Stimulated activated CD4-positive, alpha-beta T cell treated with anti-CD3 and anti-CD28 coated beads, Interleukin-2, amount 100 ng/mL, for 4 hours (primary cell): ENCODE data around the gene PFKL.

ENCODE experiments used
- DNase-seq: peaks from one replicate; pipeline ENCODE4 v3.0.0-alpha.2; 2020; ENCODE audit warnings: low read depth

The PFKL gene

DNA sequence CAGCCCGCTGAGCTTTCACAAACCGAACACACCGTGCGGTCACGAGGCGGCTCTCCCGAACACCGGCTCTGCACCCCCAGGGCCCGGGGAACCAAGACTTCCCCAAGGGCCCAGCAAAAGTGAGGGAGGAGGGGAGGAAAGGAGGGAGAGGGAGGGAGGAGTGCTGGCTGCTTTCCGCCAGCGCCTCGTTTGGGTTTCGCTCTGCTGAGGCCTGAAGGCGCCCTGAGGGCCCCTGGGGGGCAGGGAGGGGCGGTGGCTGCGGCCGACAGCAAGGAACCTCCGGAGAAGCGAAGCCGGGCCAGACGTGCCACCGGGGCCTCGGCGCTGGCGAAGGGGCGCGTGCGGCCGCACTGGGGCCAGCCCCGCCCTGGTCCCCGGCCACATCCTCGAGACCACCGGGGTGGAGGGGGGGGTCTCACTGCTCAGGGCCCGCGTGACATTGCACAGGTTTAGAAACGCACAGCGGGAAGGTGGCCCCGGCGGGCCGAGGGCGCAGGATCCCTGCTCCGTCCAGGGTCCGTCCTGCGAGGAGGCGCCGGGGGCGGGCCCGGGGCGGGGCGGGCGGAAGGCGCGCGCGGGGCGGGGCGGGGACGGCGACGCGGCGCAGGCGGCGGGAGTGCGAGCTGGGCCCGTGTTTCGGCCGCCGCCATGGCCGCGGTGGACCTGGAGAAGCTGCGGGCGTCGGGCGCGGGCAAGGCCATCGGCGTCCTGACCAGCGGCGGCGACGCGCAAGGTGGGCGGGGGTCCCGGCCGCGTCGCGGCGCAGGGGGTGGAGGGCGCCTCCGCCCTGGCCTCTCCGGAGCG lies at the start of gene PFKL:
Gene PFKL (plus strand): TSS at position 596 of the 804 bp plus-strand sequence. CDS start 53 bp downstream, at position 649.
- DNase-seq, result peak; percentile 26

DNA sequence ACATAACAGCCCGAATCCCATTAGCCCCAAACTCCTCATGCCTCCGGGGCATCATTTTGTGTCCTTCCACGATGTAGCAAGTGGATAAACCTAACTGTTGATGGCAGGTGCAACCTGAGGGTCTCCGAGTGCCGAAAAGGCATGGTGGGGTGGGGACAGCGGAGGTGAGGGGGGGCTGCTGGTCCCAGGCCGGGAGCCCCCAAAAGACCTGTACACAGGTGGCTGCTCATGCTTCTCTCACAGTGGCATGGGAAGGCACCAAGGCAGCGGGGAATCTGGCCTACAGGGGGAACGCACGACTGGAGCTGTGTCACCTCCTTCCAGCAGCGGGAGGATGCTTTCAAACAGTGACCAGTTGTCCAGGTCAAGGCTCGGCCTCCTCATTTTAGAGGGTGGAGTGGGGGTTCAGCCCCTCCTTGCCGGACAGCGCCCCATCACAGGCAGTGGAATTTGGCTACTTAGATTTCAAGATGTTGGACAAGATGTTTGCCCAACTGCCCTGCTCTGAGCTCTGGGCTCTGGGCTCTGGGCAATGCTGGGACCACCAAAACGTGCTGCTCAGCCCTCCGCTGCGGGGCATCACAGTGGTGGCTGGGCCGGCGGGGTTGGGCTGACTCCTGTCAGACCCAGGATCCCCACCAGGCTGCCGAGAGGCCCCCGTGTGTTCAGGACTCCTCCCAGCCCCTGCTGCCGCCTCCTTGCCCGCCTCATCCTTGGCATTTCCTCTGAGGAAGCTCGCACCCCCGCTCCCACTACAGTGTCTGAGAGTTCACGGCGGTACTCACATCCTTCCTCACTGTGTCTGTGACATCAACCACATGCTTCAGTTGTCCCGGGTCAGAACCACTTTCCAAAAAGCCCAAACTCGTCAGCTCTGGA lies 45.8 kb upstream of the PFKL start:
- no peak for DNase-seq

- no peak for DNase-seq
Measured at GRCh38 chr21:44255511-44255981, 44.3 kb upstream of the PFKL start.

- DNase-seq, result no peak
Measured at GRCh38 chr21:44258056-44258725, 41.7 kb upstream of the PFKL start.

- DNase-seq, result no peak
Measured at GRCh38 chr21:44259082-44259705, 40.7 kb upstream of the PFKL start.

DNA sequence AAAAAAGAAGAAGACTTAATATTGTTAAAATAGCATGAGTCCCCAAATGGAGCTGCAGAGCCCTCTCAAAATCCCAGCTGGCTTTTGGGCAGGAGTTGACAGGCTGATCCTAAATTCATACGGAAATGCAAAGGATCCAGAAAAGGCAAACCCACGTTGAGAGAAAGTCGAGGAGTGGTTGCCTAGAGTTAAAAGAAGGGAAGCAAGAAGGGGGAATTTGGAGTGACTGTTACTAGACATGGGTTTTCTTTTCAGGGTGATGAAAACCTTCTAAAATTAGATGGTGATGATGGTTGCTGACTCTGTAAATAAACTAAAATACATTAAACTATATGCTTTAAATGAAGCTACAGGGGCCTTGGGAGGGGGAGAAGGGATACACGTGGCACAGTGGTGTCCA lies 39.8 kb upstream of the PFKL start:
- no peak for DNase-seq

GRCh38 chr21:44260791-44261631 lies 38.8 kb upstream of the PFKL start:
- DNase-seq, result no peak

DNA sequence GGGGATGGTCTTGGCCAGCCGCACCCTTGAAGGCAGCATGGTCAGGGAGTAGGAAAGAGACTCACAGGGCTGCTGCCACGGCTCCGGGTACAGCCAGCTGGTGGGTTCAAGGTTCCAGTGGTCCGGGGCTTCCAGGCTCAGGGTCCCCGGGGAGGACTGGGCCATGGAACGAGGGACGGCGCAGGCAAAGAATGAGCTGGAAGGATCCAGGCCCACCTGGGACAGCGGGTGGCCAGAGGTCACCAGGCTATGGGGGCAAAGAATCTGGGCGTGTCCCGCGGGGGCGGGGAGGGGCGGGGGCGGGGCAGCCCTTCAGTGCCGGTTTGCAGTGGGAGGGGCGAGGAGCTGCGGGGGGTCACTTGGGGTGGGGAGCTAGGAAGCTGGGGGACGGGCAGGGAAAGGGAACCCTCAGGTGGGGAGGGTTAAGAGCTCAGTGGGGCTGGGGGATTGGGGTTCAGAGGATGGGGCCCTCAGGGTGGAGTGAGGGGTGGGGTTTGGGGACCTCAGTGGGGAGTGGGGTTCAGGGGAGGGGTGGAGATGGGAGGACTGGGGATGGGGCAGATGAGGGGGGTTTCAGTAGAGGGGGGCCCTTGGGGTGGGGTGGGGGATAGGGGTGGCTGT lies 38.1 kb upstream of the PFKL start, which contains the start of gene DNMT3L:
Gene DNMT3L (minus strand): TSS at position 223 of the 621 bp plus-strand sequence. CDS start 638 bp downstream, outside the sequence.
- no peak for DNase-seq

- no peak for DNase-seq
Measured at GRCh38 chr21:44262338-44263056, 37.4 kb upstream of the PFKL start.

DNA sequence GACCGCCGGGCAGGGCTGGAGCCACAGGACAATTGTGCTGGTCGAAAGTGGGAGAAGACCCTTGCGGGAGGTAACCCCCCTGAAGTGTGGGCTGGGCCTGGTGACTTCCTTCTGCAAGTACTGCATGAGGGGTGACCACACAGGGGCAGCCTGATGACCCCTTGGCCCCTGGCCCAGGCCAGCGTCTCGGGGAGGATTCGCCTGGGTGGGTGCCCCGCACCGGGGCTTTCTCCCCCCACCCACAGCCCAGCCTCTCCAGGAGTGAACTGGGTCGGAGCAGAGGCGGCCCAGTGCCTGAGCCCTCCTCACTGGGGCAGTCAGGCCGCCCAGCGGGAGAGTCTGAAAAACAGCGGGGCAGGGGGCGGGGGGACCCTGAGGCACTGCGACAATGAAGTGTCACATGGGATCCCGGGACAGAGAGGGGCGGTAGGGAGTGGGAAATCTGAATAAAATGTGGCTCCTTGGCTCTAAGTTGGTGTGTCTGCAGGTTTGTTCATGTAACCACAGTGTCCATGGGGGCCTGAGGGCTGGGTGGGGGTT lies 36.6 kb upstream of the PFKL start:
- DNase-seq, result no peak

- no peak for DNase-seq
Measured at GRCh38 chr21:44263768-44264167, 36.1 kb upstream of the PFKL start.

DNA sequence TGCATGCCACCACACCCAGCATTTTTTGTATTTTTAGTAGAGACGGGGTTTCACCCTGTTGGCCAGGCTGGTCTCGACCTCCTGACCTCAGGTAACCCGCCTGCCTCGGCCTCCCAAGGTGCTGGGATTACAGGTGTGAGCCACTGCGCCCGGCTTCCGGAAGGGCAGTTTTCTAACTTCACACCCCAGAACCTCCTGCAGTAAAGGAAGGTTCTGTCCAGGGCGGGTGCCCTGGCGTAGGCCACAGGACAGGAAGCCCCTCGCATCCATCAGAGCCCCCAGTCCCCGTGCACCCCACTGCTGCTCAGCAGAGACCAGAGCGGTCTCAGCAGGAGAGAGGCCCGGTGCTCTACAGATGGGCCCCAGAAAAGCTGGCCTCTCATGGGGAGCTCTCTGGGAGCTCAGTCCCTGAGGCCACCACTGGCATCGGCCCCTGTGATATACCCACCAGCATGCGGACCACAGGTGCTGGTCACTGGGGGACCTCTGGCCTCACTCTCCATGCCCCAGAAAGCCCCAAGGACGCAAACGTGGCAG lies 34.1 kb upstream of the PFKL start:
- no peak for DNase-seq

GRCh38 chr21:44267655-44268142 lies 32.2 kb upstream of the PFKL start:
- no peak for DNase-seq

DNA sequence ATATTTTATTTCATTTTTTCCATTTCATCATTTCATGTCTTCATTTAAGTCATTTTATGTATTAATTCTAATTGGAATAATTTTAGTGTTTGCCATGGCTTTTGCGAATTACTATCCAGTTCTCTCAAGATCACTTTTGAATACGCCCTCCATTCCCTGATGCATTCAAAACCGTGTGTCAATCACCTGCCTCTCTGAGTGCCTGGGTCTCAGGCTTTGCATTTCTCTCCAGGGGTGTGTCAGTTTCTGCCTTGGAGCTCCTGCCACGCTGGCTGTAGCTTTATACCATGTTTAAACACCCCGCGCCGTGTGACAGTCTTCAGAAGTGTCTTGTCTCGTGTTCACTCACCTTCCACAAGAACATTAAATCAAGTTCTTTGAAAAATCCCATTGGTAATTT lies 30.8 kb upstream of the PFKL start:
- DNase-seq, result no peak

GRCh38 chr21:44271558-44272283 lies 28.1 kb upstream of the PFKL start:
- DNase-seq, result no peak

- DNase-seq, result no peak
Measured at GRCh38 chr21:44272284-44272858, 27.5 kb upstream of the PFKL start.

- DNase-seq, result no peak
Measured at GRCh38 chr21:44273046-44273445, 26.8 kb upstream of the PFKL start.

GRCh38 chr21:44275041-44275440 lies 24.8 kb upstream of the PFKL start:
- no peak for DNase-seq
